B cell (primary cell): ENCODE measurements around the gene PRKG2. TPM values are rescaled to one million over a fixed set of nuclear protein-coding genes. Genes with fewer than 3 reads are reported as not detected.

ENCODE experiments used
- ATAC-seq: fragments of 200-7000 bp; cut with Tn5 transposase; one replicate; pipeline ENCODE4 v1.10.0; 2021; ENCODE audit warnings: low read depth, mild to moderate bottlenecking, moderate number of reproducible peaks, moderate library complexity
- CTCF ChIA-PET: fragments of 350-600 bp; sonication (Branson Sonifier 250); formaldehyde crosslinking; loops from one replicate; lab custom pipeline; 2021; ENCODE audit warnings: antibody characterized with exemption, inconsistent platforms; lab: Charles Lee
- POLR2A ChIA-PET: fragments of 350-600 bp; sonication (Branson Sonifier 250); formaldehyde crosslinking; loops from one replicate; lab custom pipeline; 2021; ENCODE audit warnings: antibody characterized with exemption; lab: Charles Lee
- DNase-seq: peaks from one replicate; pipeline ENCODE4 v3.0.0; 2013
- H2AFZ ChIP-seq: 2 replicates; pipeline ENCODE4 v1.6.1; 2012; ENCODE audit warnings: mild to moderate bottlenecking, low read depth, low read length; ENCODE audit not compliant: insufficient read depth, poor library complexity, severe bottlenecking
- H3K27ac ChIP-seq, 2 donors: 1 replicate in 1 of 2; 2 replicates in 1 of 2; pipeline ENCODE4 v1.5.1; 2012 to 2013; ENCODE audit warnings: low read length in 2 of 2, mild to moderate bottlenecking in 2 of 2, moderate library complexity in 1 of 2
- H3K27me3 ChIP-seq, 4 experiments: fragments of 200-600 bp in 1 of 4; sonication (generic) in 1 of 4; replicated peaks in 1 of 4; 1 replicate in 2 of 4; 2 replicates in 2 of 4; pipeline versions ENCODE4 v1.6.1 to v1.7.0; 2013 to 2016; ENCODE audit warnings: low read length in 3 of 4, mild to moderate bottlenecking in 2 of 4, mixed read lengths in 1 of 4, moderate library complexity in 1 of 4; ENCODE audit not compliant: insufficient read depth in 4 of 4, control insufficient read depth in 3 of 4; ENCODE audit errors: control extremely low read depth in 1 of 4
- H3K36me3 ChIP-seq, 2 experiments: replicated peaks in 1 of 2; 1 replicate in 1 of 2; 2 replicates in 1 of 2; pipeline versions ENCODE4 v1.6.1 to v1.7.1; 2013; ENCODE audit warnings: low read length in 1 of 2; ENCODE audit not compliant: insufficient read depth in 2 of 2, control insufficient read depth in 1 of 2; ENCODE audit errors: control extremely low read depth in 1 of 2, extremely low read depth in 1 of 2
- H3K4me1 ChIP-seq, 2 donors: fragments of 200-600 bp in 1 of 2; sonication (generic) in 1 of 2; 1 replicate in 1 of 2; 2 replicates in 1 of 2; pipeline versions ENCODE4 v1.5.1 to v1.6.1; 2013 to 2017; ENCODE audit warnings: low read length in 2 of 2; ENCODE audit not compliant: control insufficient read depth in 2 of 2, insufficient read depth in 2 of 2
- H3K4me2 ChIP-seq: replicated peaks from 2 replicates; pipeline ENCODE3; 2012; ENCODE audit warnings: mild to moderate bottlenecking, low read depth, low read length; ENCODE audit not compliant: poor library complexity, severe bottlenecking
- H3K4me3 ChIP-seq, 5 experiments: fragments of 200-600 bp in 1 of 5; sonication (generic) in 1 of 5; 1 replicate in 3 of 5; 2 replicates in 2 of 5; pipeline versions ENCODE4 v1.5.1 to v1.7.0; 2011 to 2016; ENCODE audit warnings: low read length in 4 of 5, mild to moderate bottlenecking in 4 of 5, low read depth in 2 of 5, control low read depth in 1 of 5, moderate library complexity in 1 of 5; ENCODE audit not compliant: insufficient read depth in 1 of 5; ENCODE audit errors: control extremely low read depth in 1 of 5, extremely low read depth in 1 of 5
- H3K79me2 ChIP-seq: fragments of 200-600 bp; sonication (generic); one replicate; pipeline ENCODE4 v1.6.0; 2016; ENCODE audit warnings: low read length; ENCODE audit not compliant: control insufficient read depth, insufficient read depth
- H3K9ac ChIP-seq: fragments of 200-600 bp; sonication (generic); 2 replicates; pipeline ENCODE4 v1.6.1; 2017; ENCODE audit warnings: mild to moderate bottlenecking, low read length, moderate library complexity
- H3K9me3 ChIP-seq, 3 donors: one replicate each; pipeline versions ENCODE4 v1.6.1 to v1.7.1; 2013; ENCODE audit warnings: low read length in 2 of 3; ENCODE audit not compliant: control insufficient read depth in 2 of 3, insufficient read depth in 1 of 3; ENCODE audit errors: control extremely low read depth in 1 of 3
- H4K20me1 ChIP-seq: 2 replicates; pipeline ENCODE4 v1.6.0; 2012; ENCODE audit warnings: mild to moderate bottlenecking, low read length; ENCODE audit not compliant: insufficient read depth, control insufficient read depth, poor library complexity, severe bottlenecking
- H3K27ac Mint-ChIP-seq: one replicate; pipeline ENCODE4 v1.8.0; 2021; ENCODE audit warnings: mixed read lengths
- H3K27me3 Mint-ChIP-seq: one replicate; pipeline ENCODE4 v1.8.0; 2021; ENCODE audit warnings: mixed read lengths
- H3K4me1 Mint-ChIP-seq: one replicate; pipeline ENCODE4 v1.8.0; 2021; ENCODE audit warnings: mixed read lengths
- H3K4me3 Mint-ChIP-seq: one replicate; pipeline ENCODE4 v1.8.0; 2021; ENCODE audit warnings: mixed read lengths
- H3K9me3 Mint-ChIP-seq: one replicate; pipeline ENCODE4 v1.8.0; 2022; ENCODE audit warnings: mixed read lengths; ENCODE audit not compliant: insufficient read depth
- CTCF ChIP-seq: fragments of 200-600 bp; IDR thresholded peaks from one replicate; pipeline ENCODE4 v1.8.0; 2022; ENCODE audit warnings: antibody characterized with exemption, mild to moderate bottlenecking
- EZH2 ChIP-seq: IDR thresholded peaks from 2 replicates; pipeline ENCODE4 v1.6.1; 2012; ENCODE audit warnings: borderline replicate concordance, low read depth, mild to moderate bottlenecking, moderate library complexity, low read length; ENCODE audit not compliant: insufficient read depth, poor library complexity, severe bottlenecking
- WGBS: methylation state at CpG from one replicate; pipeline ENCODE4 v1.1.5; 2013; ENCODE audit warnings: missing lambda C conversion rate; ENCODE audit not compliant: insufficient coverage; 5-methylcytosine and 5-hydroxymethylcytosine counted together
- intact Hi-C: fragments of 100-400 bp; cut with micrococcal nuclease; formaldehyde crosslinking; loops from one replicate; pipeline ENCODE4 v1.10.0; 2022
- polyA plus RNA-seq: library from polyadenylated mRNA; depleted of rRNA; stranded (reverse); fragments of >200 nt; gene quantifications from 2 replicates; pipeline ENCODE4 v1.2.3, GENCODE V29; 2012
- total RNA-seq, 2 donors: library from RNA; stranded (reverse); fragments of 120-200 nt in 1 of 2; gene quantifications; 1 replicate in 1 of 2; 2 replicates in 1 of 2; pipeline versions ENCODE4 v1.2.3 to v1.2.4, GENCODE V29; 2013 to 2022

Gene PRKG2
- total and polyA plus RNA-seq, 2 donors (not counting 1 experiment from before 2014, with no cell fraction given), result 0.61 to 0.86 TPM

- ChIA-PET POLR2A (no interaction called here), CTCF (interaction anchor here (1.0 kb wide), 1 partner anchor 13 kb away, joined by 3 read pairs; no protein-coding TSS in a partner anchor)
- H3K27ac Mint-ChIP-seq, result no peak overlapping the region
- Histone ChIP-seq H3K9me3 (no peaks in the 10 kb centered on the region), H3K9ac (no peak overlapping the region), H4K20me1 (no peaks in the 10 kb centered on the region), H3K4me1 (peaks cover 0 to 3% of the 10 kb centered on the region in 2 donors), H3K27me3 (no peaks in the 10 kb centered on the region), H3K4me3 (no peak overlapping the region), H3K27ac (no peak overlapping the region), H3K79me2 (no peaks in the 10 kb centered on the region), H2AFZ (no peak overlapping the region), H3K4me2 (no peak overlapping the region), H3K36me3 (no peaks in the 10 kb centered on the region)
- 80% methylated on average over 1 of the region's 1 CpG for WGBS
- intact Hi-C loops, result no loop called here
- ATAC-seq, result no peak
- H3K9me3 Mint-ChIP-seq, result no peaks in the 10 kb centered on the region
- no peak overlapping the region for H3K4me3 Mint-ChIP-seq
- TF ChIP-seq EZH2 (no peak), CTCF (no peak)
- DNase-seq, result no peak
- peaks cover 6% of the 10 kb centered on the region for H3K4me1 Mint-ChIP-seq
- H3K27me3 Mint-ChIP-seq, result peaks cover 7% of the 10 kb centered on the region
Observed at GRCh38 chr4:81058621-81059020, 156.4 kb downstream of the PRKG2 start.

- Histone ChIP-seq H3K4me3 (no peak overlapping the region), H3K9ac (peak overlapping the region; percentile 17), H3K27me3 (no peaks in the 10 kb centered on the region), H4K20me1 (no peaks in the 10 kb centered on the region), H3K4me2 (peak overlapping the region; percentile 34), H2AFZ (no peak overlapping the region), H3K27ac (peak overlapping the region; percentile 26 to 36), H3K4me1 (peaks cover 8 to 14% of the 10 kb centered on the region in 2 donors), H3K9me3 (no peaks in the 10 kb centered on the region), H3K36me3 (no peaks in the 10 kb centered on the region), H3K79me2 (no peaks in the 10 kb centered on the region)
- intact Hi-C loops, result loop anchor here (1.0 to 5.0 kb wide), 3 partner anchors 60 to 691 kb away; no protein-coding TSS in a partner anchor
- peaks cover 5% of the 10 kb centered on the region for H3K27me3 Mint-ChIP-seq
- WGBS, result 16% methylated on average over 2 of the region's 7 CpGs
- no peak overlapping the region for H3K4me3 Mint-ChIP-seq
- H3K27ac Mint-ChIP-seq, result peak overlapping the region; percentile 43
- peaks cover 12% of the 10 kb centered on the region for H3K4me1 Mint-ChIP-seq
- ChIA-PET CTCF (interaction anchor here (0.6 to 9.3 kb wide), 18 partner anchors 9 to 832 kb away, joined by 3 to 82 read pairs (median 5); no protein-coding TSS in a partner anchor), POLR2A (no interaction called here)
- no peak for TF ChIP-seq EZH2
- peak; percentile 90 for TF ChIP-seq CTCF
- H3K9me3 Mint-ChIP-seq, result no peaks in the 10 kb centered on the region
- ATAC-seq, result peak; percentile 79
- DNase-seq, result peak; percentile 72
Observed at GRCh38 chr4:81052119-81053068, 162.6 kb downstream of the PRKG2 start.
